HG02938 (cell line): Measurements from ENCODE around the gene UNC119B.

Experiments
- ATAC-seq: cut with Tn5 transposase; IDR thresholded peaks from one replicate; pipeline ENCODE4 v1.9.1; 2021; ENCODE audit warnings: mild to moderate bottlenecking, moderate library complexity; ENCODE audit not compliant: unreplicated experiment

Gene UNC119B

GRCh38 chr12:120761519-120761934 lies 51.3 kb downstream of the UNC119B start:
- ATAC-seq = no peak

- no peak for ATAC-seq
These were observed 51.8 kb downstream of the UNC119B start for GRCh38 chr12:120762086-120762485.

- no peak for ATAC-seq
These were observed 53.0 kb downstream of the UNC119B start for GRCh38 chr12:120763250-120763649.

- no peak for ATAC-seq
These were observed 54.6 kb downstream of the UNC119B start for GRCh38 chr12:120764816-120765215.

GRCh38 chr12:120766566-120766965 lies 56.3 kb downstream of the UNC119B start:
- ATAC-seq = no peak

- no peak for ATAC-seq
These were observed 57.1 kb downstream of the UNC119B start for GRCh38 chr12:120767071-120768024.

- no peak for ATAC-seq
These were observed 60.8 kb downstream of the UNC119B start for GRCh38 chr12:120771097-120771496.
